ENCODE measurements around the gene PAH. TPM values are rescaled to one million over a fixed set of nuclear protein-coding genes. Genes with fewer than 3 reads are reported as not detected.
A peak's percentile ranks its signal among the peaks of the same experiment; 100 is the strongest.

Gene PAH
- total and polyA plus RNA-seq, 2 of the 13 experiments (the other 11 are each of a cell fraction or from before 2014, with no cell fraction given): 192 to 451 TPM

DNA sequence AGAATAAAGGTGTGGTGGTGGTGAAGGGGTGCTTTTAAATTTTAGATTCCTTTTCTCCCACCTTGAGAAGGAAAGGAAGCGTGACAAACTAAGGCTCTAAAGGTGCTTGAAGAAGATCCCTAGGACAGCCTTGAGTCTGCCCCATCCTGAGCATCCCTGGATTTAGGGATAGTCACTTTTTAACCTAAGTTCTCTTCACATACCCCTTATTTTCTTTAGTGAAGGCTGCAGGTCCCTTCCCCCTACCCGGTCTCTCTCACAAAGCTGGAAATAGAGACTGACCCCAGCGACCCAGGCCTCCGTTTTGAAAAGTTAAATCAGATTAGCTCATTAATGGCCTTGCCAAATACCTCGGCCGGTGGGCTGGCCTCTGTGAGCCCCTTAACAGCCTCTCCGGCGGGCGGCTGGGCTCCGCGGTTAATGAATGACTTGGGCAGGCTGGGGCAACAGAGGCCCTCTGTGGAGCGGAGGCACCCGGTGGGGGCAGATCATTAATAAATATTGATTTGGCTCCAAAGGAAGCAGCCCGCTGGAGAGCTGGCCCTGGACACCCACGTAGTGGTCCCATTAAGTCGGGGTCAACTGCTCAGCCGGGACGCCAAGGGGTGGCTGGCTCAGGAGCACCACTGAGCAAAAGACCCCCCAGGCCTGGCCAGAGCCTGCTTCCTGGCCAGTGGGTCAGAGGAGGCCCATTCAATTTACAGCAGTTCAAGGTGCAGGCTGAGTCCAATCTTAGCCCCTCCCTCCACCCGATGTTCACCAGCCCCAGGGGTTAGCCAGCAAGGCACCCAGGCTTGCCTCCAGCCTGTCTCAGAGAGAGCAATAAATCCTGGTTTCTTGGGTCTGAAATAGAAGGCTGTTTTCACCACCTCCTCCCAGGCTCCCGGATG, 31.8 kb downstream of the PAH start (continued):
- TF ChIP-seq ZNF383 (CRISPR knock-in tag; IDR thresholded peaks at IDR 0.05; ENCODE audit: borderline replicate concordance) (no peak), ZNF788 (CRISPR knock-in tag; IDR thresholded peaks at IDR 0.05; ENCODE audit: borderline replicate concordance) (no peak; the same call in 1 of the 2 replicates), KAT8 (CRISPR knock-in tag; IDR thresholded peaks at IDR 0.05) (peak; percentile 72), EP300 (IDR thresholded peaks at IDR 0.05; ENCODE audit: low read depth in 2 of 2, low read length in 2 of 2) (peak in 1 of 2 experiments; percentile 92; a peak in 2 of 4 replicates), EP300 (CRISPR knock-in tag; IDR thresholded peaks at IDR 0.05; ENCODE audit: borderline replicate concordance) (peak; percentile 61; the same call in 1 of the 2 replicates), CREM (IDR thresholded peaks at IDR 0.05) (peak; percentile 89), CREM (CRISPR knock-in tag; IDR thresholded peaks at IDR 0.05) (no peak), ZMYM4 (CRISPR knock-in tag; IDR thresholded peaks at IDR 0.05) (peak; percentile 84), RAD51 (IDR thresholded peaks at IDR 0.05; ENCODE audit: borderline replicate concordance) (no peak), PHF5A (CRISPR knock-in tag; IDR thresholded peaks at IDR 0.05; ENCODE audit: low read depth, unreplicated experiment) (no peak), NBN (conservative IDR thresholded peaks at IDR 0.05) (no peak), ZNF674 (CRISPR knock-in tag; IDR thresholded peaks at IDR 0.05; ENCODE audit: low read depth) (no peak)
- TF ChIP-seq, protein P1, sequence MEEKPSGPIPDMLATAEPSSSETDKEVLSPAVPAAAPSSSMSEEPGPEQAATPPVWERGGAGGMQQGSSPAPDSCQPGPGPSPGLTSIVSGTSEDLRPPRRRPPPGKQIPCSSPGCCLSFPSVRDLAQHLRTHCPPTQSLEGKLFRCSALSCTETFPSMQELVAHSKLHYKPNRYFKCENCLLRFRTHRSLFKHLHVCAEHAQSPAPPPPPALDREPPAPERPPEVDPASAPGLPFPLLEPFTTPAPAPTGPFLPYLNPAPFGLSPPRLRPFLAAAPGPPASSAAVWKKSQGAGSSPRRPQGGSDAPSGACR (CRISPR knock-in tag; IDR thresholded peaks at IDR 0.05): peak; percentile 87
- TF ChIP-seq, protein P2, sequence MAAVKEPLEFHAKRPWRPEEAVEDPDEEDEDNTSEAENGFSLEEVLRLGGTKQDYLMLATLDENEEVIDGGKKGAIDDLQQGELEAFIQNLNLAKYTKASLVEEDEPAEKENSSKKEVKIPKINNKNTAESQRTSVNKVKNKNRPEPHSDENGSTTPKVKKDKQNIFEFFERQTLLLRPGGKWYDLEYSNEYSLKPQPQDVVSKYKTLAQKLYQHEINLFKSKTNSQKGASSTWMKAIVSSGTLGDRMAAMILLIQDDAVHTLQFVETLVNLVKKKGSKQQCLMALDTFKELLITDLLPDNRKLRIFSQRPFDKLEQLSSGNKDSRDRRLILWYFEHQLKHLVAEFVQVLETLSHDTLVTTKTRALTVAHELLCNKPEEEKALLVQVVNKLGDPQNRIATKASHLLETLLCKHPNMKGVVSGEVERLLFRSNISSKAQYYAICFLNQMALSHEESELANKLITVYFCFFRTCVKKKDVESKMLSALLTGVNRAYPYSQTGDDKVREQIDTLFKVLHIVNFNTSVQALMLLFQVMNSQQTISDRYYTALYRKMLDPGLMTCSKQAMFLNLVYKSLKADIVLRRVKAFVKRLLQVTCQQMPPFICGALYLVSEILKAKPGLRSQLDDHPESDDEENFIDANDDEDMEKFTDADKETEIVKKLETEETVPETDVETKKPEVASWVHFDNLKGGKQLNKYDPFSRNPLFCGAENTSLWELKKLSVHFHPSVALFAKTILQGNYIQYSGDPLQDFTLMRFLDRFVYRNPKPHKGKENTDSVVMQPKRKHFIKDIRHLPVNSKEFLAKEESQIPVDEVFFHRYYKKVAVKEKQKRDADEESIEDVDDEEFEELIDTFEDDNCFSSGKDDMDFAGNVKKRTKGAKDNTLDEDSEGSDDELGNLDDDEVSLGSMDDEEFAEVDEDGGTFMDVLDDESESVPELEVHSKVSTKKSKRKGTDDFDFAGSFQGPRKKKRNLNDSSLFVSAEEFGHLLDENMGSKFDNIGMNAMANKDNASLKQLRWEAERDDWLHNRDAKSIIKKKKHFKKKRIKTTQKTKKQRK (IDR thresholded peaks at IDR 0.05; ENCODE audit: low read length): no peak
- TF ChIP-seq, protein P3, sequence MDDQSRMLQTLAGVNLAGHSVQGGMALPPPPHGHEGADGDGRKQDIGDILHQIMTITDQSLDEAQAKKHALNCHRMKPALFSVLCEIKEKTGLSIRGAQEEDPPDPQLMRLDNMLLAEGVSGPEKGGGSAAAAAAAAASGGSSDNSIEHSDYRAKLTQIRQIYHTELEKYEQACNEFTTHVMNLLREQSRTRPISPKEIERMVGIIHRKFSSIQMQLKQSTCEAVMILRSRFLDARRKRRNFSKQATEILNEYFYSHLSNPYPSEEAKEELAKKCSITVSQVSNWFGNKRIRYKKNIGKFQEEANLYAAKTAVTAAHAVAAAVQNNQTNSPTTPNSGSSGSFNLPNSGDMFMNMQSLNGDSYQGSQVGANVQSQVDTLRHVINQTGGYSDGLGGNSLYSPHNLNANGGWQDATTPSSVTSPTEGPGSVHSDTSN (CRISPR knock-in tag; IDR thresholded peaks at IDR 0.05; ENCODE audit: borderline replicate concordance): no peak
- TF ChIP-seq, protein P4, sequence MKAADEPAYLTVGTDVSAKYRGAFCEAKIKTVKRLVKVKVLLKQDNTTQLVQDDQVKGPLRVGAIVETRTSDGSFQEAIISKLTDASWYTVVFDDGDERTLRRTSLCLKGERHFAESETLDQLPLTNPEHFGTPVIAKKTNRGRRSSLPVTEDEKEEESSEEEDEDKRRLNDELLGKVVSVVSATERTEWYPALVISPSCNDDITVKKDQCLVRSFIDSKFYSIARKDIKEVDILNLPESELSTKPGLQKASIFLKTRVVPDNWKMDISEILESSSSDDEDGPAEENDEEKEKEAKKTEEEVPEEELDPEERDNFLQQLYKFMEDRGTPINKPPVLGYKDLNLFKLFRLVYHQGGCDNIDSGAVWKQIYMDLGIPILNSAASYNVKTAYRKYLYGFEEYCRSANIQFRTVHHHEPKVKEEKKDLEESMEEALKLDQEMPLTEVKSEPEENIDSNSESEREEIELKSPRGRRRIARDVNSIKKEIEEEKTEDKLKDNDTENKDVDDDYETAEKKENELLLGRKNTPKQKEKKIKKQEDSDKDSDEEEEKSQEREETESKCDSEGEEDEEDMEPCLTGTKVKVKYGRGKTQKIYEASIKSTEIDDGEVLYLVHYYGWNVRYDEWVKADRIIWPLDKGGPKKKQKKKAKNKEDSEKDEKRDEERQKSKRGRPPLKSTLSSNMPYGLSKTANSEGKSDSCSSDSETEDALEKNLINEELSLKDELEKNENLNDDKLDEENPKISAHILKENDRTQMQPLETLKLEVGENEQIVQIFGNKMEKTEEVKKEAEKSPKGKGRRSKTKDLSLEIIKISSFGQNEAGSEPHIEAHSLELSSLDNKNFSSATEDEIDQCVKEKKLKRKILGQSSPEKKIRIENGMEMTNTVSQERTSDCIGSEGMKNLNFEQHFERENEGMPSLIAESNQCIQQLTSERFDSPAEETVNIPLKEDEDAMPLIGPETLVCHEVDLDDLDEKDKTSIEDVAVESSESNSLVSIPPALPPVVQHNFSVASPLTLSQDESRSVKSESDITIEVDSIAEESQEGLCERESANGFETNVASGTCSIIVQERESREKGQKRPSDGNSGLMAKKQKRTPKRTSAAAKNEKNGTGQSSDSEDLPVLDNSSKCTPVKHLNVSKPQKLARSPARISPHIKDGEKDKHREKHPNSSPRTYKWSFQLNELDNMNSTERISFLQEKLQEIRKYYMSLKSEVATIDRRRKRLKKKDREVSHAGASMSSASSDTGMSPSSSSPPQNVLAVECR (CRISPR knock-in tag; IDR thresholded peaks at IDR 0.05; ENCODE audit: borderline replicate concordance): no peak; the same call in 1 of the 2 replicates
- TF ChIP-seq, protein P5, sequence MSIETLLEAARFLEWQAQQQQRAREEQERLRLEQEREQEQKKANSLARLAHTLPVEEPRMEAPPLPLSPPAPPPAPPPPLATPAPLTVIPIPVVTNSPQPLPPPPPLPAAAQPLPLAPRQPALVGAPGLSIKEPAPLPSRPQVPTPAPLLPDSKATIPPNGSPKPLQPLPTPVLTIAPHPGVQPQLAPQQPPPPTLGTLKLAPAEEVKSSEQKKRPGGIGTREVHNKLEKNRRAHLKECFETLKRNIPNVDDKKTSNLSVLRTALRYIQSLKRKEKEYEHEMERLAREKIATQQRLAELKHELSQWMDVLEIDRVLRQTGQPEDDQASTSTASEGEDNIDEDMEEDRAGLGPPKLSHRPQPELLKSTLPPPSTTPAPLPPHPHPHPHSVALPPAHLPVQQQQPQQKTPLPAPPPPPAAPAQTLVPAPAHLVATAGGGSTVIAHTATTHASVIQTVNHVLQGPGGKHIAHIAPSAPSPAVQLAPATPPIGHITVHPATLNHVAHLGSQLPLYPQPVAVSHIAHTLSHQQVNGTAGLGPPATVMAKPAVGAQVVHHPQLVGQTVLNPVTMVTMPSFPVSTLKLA (IDR thresholded peaks at IDR 0.05): no peak

Measured in HepG2 (cell line).